Esophagus squamous epithelium (tissue), 5 donors: ENCODE data around the gene RNF10. TPM values are rescaled to one million over a fixed set of nuclear protein-coding genes. Genes with fewer than 3 reads are reported as not detected.
"Not testable (repeated sequence)": the region's sequence is repeated elsewhere in the genome, so short reads cannot be mapped to it uniquely, and the experiment has no call there.

ENCODE experiments used
- DNase-seq: peaks from one replicate; lab custom pipeline; 2025; lab: John Stamatoyannopoulos, UW
- H3K27ac ChIP-seq, 4 donors: fragments of 200-600 bp; sonication (generic); one replicate each; pipeline ENCODE4 v1.5.1; 2016 to 2019; ENCODE audit warnings: mild to moderate bottlenecking in 1 of 4
- H3K27me3 ChIP-seq, 4 donors: fragments of 200-600 bp; sonication (generic); 1 replicate in 3 of 4; 2 replicates in 1 of 4; pipeline versions ENCODE4 v1.5.1 to v1.6.0; 2017 to 2021; ENCODE audit warnings: antibody characterized with exemption in 1 of 4
- H3K36me3 ChIP-seq, 3 donors: fragments of 200-600 bp; sonication (generic); one replicate each; pipeline ENCODE4 v1.5.1; 2016 to 2019
- H3K4me1 ChIP-seq, 3 donors: fragments of 200-600 bp; sonication (generic); one replicate each; pipeline ENCODE4 v1.5.1; 2017 to 2019
- H3K4me3 ChIP-seq, 4 donors: fragments of 200-600 bp; sonication (generic); 1 replicate in 3 of 4; 2 replicates in 1 of 4; pipeline ENCODE4 v1.5.1; 2016 to 2019; ENCODE audit warnings: mild to moderate bottlenecking in 2 of 4, moderate library complexity in 1 of 4
- H3K9me3 ChIP-seq, 3 donors: fragments of 200-600 bp; sonication (generic); one replicate each; pipeline ENCODE4 v1.5.1; 2016 to 2019
- CTCF ChIP-seq, 6 experiments: fragments of 450-650 bp in 4 of 6; fragments of 200-600 bp in 2 of 6; sonication (generic) in 2 of 6; IDR thresholded peaks; one replicate each; pipeline ENCODE4 v1.5.1; 2016 to 2019; ENCODE audit warnings: antibody characterized with exemption in 6 of 6, mild to moderate bottlenecking in 4 of 6, moderate library complexity in 4 of 6
- POLR2A ChIP-seq, 4 donors: fragments of 450-650 bp; IDR thresholded peaks; one replicate each; pipeline ENCODE4 v1.6.1; 2017; ENCODE audit warnings: antibody characterized with exemption in 4 of 4, mild to moderate bottlenecking in 4 of 4, moderate library complexity in 3 of 4
- WGBS, 2 donors: methylation state at CpG; one replicate each; pipeline ENCODE4 v1.1.5; 2018; 5-methylcytosine and 5-hydroxymethylcytosine counted together
- intact Hi-C: fragments of 100-400 bp; cut with DNase I; formaldehyde crosslinking; loops from one replicate; pipeline ENCODE4 v1.15.0; 2022
- total RNA-seq, 4 donors: library from RNA; depleted of rRNA; stranded (reverse); fragments of >200 nt; gene quantifications; one replicate each; pipeline ENCODE4 v1.1.0, GENCODE V29; 2016
- donor health status: DM: yes; HTN: yes; CAD: no.

Gene RNF10
- total RNA-seq, 4 donors from 2014 or later, result 93.9 to 163 (median 120) TPM

DNA sequence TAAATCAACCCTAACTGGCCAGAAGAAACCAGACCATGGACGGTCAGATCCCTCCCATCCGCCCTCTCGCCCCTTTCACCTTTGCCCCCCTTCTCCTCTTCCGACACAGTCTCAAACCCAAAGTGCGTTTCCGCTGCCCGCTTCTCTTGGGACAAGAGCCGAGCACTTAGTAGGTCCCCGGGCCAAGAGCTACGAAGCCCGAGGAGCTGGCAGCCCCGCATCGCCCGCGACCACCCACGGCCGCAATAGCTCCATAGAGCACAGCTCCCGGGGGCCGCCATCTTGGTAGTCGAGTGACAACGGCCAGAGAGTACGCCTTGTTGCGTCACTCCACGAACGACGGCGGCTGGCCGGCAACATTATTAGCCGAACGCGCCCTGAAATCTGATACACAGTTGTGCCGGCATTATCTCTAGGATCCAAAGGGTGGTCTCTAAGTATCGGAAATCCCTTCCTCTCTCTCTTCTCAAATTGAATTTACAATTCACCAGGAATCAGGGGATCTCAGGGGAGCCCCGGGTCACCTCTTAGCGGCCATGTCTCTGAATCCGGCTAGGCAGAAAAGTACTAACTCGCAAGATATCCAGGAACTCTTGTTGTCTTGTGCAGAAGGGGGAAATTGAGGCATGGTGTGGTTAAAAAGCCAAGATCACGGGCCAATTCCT is 5.2 kb upstream of the RNF10 start, which contains the start of gene COQ5:
Gene COQ5, minus strand, starts transcription at position 298 of the 665 bp plus-strand sequence. Its CDS starts 17 bp downstream, at position 281.
- peak in 3 of 4 donors; percentile 5 to 48 (median 14) for TF ChIP-seq POLR2A (IDR thresholded peaks at IDR 0.05)
- TF ChIP-seq CTCF (IDR thresholded peaks at IDR 0.05), result no peak
- Histone ChIP-seq H3K4me3 (peak within 1 kb of the TSS; percentile 53 to 94 (median 82)), H3K36me3 (peaks cover 0 to 7% (median 0%) of the 10 kb centered on the region in 3 donors), H3K4me1 (peaks cover 0 to 24% (median 8%) of the 10 kb centered on the region in 3 donors), H3K27me3 (no peaks in the 10 kb centered on the region), H3K9me3 (no peaks in the 10 kb centered on the region), H3K27ac (peak within 1 kb of the TSS; percentile 85 to 99 (median 94))
- 0 to 1% methylated on average over 22 to 31 of the region's 38 CpGs for WGBS, 2 donors
- peak; percentile 18 for DNase-seq
- intact Hi-C loops, result no loop called here

DNA sequence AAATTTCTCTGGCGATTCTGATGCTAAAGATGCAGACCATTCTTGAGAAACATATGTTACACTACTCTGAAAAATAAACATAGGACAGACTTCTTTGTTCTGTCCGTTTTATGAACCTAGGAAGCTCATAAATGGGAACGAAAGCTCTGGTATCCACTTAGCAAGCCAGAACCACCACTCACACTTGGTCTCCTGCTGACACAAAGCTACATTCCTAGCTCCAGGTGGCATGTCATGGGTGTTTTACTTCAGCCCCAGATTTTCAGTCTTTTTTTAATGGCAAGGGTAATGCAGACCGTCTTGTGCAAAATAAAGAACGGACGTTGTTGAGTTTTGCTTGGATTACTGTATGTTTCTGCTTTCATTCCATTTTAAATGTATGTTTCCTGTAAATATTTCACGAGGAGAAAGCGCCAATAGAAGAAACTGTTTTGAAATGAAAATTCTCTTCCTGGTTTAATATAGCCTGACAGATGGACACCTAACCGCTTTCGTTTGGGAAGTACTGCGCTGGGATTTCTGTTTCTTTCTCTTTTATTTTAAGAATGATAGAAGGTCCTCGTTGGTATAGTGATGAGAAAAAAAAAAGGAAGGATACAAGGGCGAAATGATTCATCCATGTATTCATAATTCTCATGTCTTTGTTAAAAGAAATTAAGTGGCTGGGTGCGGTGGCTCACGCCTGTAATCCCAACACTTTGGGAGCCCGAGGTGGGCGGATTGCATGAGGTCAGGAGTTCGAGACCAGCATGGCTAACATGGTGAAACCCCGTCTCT is 4.3 kb upstream of the RNF10 start:
- Histone ChIP-seq H3K4me3 (peak overlapping the region; percentile 53 to 94 (median 82)), H3K27me3 (no peaks in the 10 kb centered on the region), H3K9me3 (no peaks in the 10 kb centered on the region), H3K4me1 (peaks cover 0 to 24% (median 8%) of the 10 kb centered on the region in 3 donors), H3K27ac (peak overlapping the region; percentile 85 to 99 (median 94)), H3K36me3 (peaks cover 0 to 6% (median 0%) of the 10 kb centered on the region in 3 donors)
- no peak for DNase-seq
- intact Hi-C loops, result no loop called here
- WGBS, 2 donors, result 8 to 22% methylated on average over 18 to 19 of the region's 19 CpGs
- TF ChIP-seq POLR2A (IDR thresholded peaks at IDR 0.05), result no peak
- no peak for TF ChIP-seq CTCF (IDR thresholded peaks at IDR 0.05)

DNA sequence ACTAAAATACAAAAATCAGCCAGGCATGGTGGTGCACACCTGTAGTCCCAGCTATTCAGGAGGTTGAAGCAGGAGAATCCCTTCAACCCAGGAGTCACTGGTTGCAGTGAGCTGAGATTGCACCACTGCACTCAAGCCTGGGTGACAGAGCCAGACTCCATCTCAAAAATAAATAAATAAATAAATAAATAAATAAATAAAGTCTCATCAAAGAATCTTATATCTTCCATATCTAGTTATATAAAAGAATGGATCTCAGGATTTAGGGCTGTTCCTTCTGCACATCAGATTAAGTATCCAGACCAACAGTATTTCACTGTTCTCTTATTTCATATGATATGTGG is 3.8 kb upstream of the RNF10 start:
- H3K27ac ChIP-seq, result peak overlapping the region; percentile 85 to 99 (median 94)
- intact Hi-C loops, H3K27me3 ChIP-seq, DNase-seq, H3K36me3 ChIP-seq, H3K9me3 ChIP-seq: not testable (repeated sequence)
- H3K4me1 ChIP-seq, result peaks cover 3 to 26% (median 8%) of the 10 kb centered on the region in 3 donors
- H3K4me3 ChIP-seq, result peak overlapping the region; percentile 53 to 94 (median 82)

DNA sequence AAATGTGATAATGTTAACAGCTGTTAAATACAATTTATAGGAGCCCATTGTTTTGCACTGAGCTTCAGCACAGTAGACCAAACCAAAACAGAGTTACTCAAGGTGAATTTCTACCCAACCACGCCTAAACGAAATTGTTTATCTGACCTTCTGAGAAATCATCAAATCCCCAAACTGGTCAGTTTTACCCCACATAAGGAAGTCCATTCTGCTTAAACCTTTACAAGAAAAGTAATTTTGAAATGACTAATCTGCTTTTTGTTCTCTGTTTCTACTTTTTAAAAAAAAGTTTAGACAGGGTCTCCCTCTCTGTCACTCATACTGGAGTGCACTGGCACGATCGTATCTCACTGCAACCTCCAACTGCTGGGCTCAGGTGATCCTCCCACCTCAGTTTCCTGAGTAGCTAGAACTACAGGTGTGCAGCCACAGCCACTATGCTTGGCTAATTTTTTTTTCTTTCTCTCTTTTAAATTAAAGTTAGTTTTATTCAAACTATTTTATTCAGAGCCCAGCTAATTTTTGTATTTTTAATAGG is 1.4 kb upstream of the RNF10 start:
- H3K9me3 ChIP-seq, result no peaks in the 10 kb centered on the region
- 66 to 69% methylated on average over 4 of the region's 4 CpGs for WGBS, 2 donors
- peaks cover 21 to 50% (median 30%) of the 10 kb centered on the region in 3 donors for H3K4me1 ChIP-seq
- H3K36me3 ChIP-seq, result peaks cover 0 to 8% (median 0%) of the 10 kb centered on the region in 3 donors
- TF ChIP-seq POLR2A (IDR thresholded peaks at IDR 0.05), result no peak
- no peak for TF ChIP-seq CTCF (IDR thresholded peaks at IDR 0.05)
- intact Hi-C loops, result no loop called here
- no peak overlapping the region for H3K4me3 ChIP-seq
- no peak for DNase-seq
- H3K27me3 ChIP-seq, result no peaks in the 10 kb centered on the region
- no peak overlapping the region for H3K27ac ChIP-seq

- 2 to 3% methylated on average over 12 to 16 of the region's 52 CpGs for WGBS, 2 donors
- peak overlapping the region; percentile 91 to 97 (median 95) for H3K27ac ChIP-seq
- H3K4me1 ChIP-seq, result peaks cover 43 to 55% (median 45%) of the 10 kb centered on the region in 3 donors
- intact Hi-C loops, result no loop called here
- DNase-seq, result peak; percentile 12
- H3K36me3 ChIP-seq, result peaks cover 0 to 9% (median 0%) of the 10 kb centered on the region in 3 donors
- peak overlapping the region; percentile 63 to 90 (median 74) for H3K4me3 ChIP-seq
- H3K9me3 ChIP-seq, result no peaks in the 10 kb centered on the region
- no peaks in the 10 kb centered on the region for H3K27me3 ChIP-seq
- TF ChIP-seq POLR2A (IDR thresholded peaks at IDR 0.05) (no peak), CTCF (IDR thresholded peaks at IDR 0.05) (no peak)
These were observed 823 bp downstream of the RNF10 start for GRCh38 chr12:120534703-120535655.
